GM19395 (cell line): ENCODE data around the gene MRPL39.

Experiments
- ATAC-seq: cut with Tn5 transposase; IDR thresholded peaks from one replicate; pipeline ENCODE4 v1.9.1; 2021; ENCODE audit warnings: mild to moderate bottlenecking, moderate library complexity; ENCODE audit not compliant: unreplicated experiment

The MRPL39 gene

GRCh38 chr21:25615880-25616279 lies 8.6 kb upstream of the MRPL39 start:
- ATAC-seq: no peak

- ATAC-seq: no peak
These were observed 7.2 kb upstream of the MRPL39 start for GRCh38 chr21:25614441-25614840.

GRCh38 chr21:25608044-25608737 lies 910 bp upstream of the MRPL39 start:
- peak; percentile 85 for ATAC-seq

- no peak for ATAC-seq
These were observed 17.4 kb downstream of the MRPL39 start for GRCh38 chr21:25589887-25590286.

- no peak for ATAC-seq
These were observed 20.5 kb downstream of the MRPL39 start for GRCh38 chr21:25586791-25587190.

GRCh38 chr21:25586326-25586725 lies 21.0 kb downstream of the MRPL39 start:
- no peak for ATAC-seq

GRCh38 chr21:25584833-25585676 lies 22.2 kb downstream of the MRPL39 start:
- ATAC-seq: no peak

- ATAC-seq: no peak
These were observed 23.7 kb downstream of the MRPL39 start for GRCh38 chr21:25583370-25584130.

- no peak for ATAC-seq
These were observed 24.4 kb downstream of the MRPL39 start for GRCh38 chr21:25582888-25583287.

GRCh38 chr21:25582164-25582790 lies 25.0 kb downstream of the MRPL39 start:
- no peak for ATAC-seq

GRCh38 chr21:25581582-25581981 lies 25.7 kb downstream of the MRPL39 start:
- ATAC-seq: no peak

- ATAC-seq: no peak
These were observed 26.4 kb downstream of the MRPL39 start for GRCh38 chr21:25580912-25581260.

- no peak for ATAC-seq
These were observed 27.9 kb downstream of the MRPL39 start for GRCh38 chr21:25579226-25580013.

GRCh38 chr21:25578056-25578961 lies 29.0 kb downstream of the MRPL39 start:
- ATAC-seq: peak; percentile 26

- no peak for ATAC-seq
These were observed 29.7 kb downstream of the MRPL39 start for GRCh38 chr21:25577424-25578055.

GRCh38 chr21:25573409-25574206 lies 33.7 kb downstream of the MRPL39 start:
- peak; percentile 23 for ATAC-seq

- ATAC-seq: peak; percentile 52
These were observed 34.4 kb downstream of the MRPL39 start for GRCh38 chr21:25572861-25573310.

GRCh38 chr21:25571726-25572121 lies 35.6 kb downstream of the MRPL39 start:
- ATAC-seq: no peak
